GM10266 (cell line): ENCODE results near the gene GJA3.

Experiments used
- DNase-seq: peaks from one replicate; pipeline ENCODE4 v3.0.0; 2012; ENCODE audit errors: extremely low spot score
- CTCF ChIP-seq: IDR thresholded peaks from 2 replicates; pipeline ENCODE4 v1.5.1; 2012; ENCODE audit warnings: mild to moderate bottlenecking, low read depth; ENCODE audit not compliant: control insufficient read depth, insufficient read depth; ENCODE audit errors: missing control alignments

Gene GJA3

GRCh38 chr13:20190076-20190475 lies 29.2 kb upstream of the GJA3 start:
- no peak for TF ChIP-seq CTCF

DNA sequence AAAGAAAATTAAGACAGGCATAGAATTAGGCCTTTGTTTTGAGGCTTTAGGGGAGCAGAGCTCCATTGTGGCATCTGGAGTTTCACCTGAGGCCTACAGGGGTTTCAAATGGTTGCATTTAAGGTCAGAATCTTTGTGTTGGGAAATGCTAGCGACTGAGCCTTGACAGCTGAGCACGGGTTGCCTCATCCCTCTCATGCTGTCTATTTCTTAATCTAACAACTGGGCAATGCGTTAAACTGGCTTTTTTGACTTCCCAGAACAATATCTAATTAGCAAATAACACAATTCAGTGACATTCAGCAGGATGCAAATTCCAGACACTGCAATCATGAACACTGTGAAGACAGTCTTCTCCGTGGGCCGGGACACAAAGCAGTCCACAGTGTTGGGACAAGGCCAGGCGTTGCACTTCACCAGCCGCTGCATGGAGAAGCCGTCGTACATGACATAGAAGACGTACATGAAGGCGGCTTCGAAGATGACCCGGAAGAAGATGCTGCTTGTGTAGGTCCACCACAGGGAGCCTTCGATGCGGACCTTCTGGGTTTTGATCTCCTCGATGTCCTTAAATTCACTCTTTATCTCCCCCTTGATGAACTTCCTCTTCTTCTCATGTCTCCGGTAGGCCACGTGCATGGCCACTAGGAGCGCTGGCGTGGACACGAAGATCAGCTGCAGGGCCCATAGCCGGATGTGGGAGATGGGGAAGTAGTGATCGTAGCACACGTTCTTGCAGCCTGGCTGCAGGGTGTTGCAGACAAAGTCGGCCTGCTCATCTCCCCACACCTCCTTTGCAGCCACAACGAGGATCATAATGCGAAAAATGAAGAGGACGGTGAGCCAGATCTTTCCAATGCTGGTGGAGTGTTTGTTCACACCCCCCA lies 28.1 kb upstream of the GJA3 start:
- no peak for DNase-seq

More at GRCh38 chr13:20190076-20190475, 29.2 kb upstream of the GJA3 start:
- DNase-seq = no peak

DNA sequence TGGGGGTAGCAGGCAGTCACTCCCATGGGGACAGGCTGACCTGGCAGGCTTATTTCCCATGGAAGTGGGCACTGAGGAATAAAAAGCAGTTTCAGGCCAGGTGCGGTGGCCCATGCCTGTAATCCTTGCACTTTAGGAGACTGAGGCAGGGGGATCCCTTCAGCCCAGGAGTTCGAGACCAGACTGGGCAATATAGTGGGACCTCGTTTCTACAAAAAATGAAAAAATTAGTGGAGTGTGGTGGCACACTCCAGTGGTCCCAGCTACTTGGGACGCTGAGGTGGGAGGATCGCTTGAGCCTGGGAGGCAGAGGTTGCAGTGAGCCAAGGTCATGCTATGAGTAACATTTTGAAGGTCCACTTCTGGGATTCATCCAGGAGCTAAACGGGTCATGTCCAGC lies 25.9 kb upstream of the GJA3 start:
- TF ChIP-seq CTCF = no peak
- DNase-seq = no peak

More for the DNA sequence above, 28.1 kb upstream of the GJA3 start:
- no peak for TF ChIP-seq CTCF

GRCh38 chr13:20185366-20186056 lies 24.7 kb upstream of the GJA3 start:
- DNase-seq = no peak
- no peak for TF ChIP-seq CTCF

- peak; percentile 87 for DNase-seq
- peak; percentile 81 for TF ChIP-seq CTCF
Measured at GRCh38 chr13:20182231-20182846, 21.5 kb upstream of the GJA3 start.

DNA sequence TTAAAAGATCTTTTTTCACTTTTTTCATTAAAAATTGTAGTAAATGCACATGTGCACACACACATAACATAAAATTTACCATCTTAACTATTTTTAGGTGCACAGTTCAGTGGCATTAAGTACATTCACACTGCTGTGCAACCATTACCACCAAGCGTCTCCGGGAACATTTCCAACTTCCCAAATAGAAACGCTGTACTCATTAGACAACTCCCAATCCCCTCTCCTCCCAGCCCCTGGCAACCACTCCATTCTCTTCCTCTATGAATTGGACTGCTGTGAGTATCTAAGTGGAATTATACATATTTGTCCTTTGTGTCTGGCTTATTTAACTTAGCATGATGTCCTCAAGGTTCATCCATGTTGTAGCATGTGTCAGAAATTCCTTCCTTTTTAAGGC lies 20.3 kb upstream of the GJA3 start:
- TF ChIP-seq CTCF = no peak
- no peak for DNase-seq
